Measurements from ENCODE around the gene KLHL12.

DNA sequence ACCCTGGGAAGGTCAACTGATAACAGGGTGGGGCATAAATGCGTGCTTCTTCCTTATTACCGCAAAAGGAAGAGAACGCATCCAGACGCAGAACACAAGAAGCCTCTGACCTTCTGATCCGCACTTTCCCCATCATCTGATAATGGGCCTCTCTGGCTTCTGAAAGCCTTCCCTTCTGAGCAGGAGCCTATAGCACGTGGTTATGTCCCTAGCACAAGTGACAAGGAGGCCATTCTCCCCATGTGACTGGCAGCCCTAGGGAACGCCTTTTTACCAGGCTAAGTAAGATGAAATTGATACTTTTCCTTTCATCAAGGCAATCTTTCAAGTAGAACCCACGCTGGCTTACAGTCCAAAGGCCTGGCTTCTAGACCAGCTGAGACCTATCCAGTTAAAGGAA is 72.2 kb downstream of the KLHL12 start:
- TF ChIP-seq, protein P1, sequence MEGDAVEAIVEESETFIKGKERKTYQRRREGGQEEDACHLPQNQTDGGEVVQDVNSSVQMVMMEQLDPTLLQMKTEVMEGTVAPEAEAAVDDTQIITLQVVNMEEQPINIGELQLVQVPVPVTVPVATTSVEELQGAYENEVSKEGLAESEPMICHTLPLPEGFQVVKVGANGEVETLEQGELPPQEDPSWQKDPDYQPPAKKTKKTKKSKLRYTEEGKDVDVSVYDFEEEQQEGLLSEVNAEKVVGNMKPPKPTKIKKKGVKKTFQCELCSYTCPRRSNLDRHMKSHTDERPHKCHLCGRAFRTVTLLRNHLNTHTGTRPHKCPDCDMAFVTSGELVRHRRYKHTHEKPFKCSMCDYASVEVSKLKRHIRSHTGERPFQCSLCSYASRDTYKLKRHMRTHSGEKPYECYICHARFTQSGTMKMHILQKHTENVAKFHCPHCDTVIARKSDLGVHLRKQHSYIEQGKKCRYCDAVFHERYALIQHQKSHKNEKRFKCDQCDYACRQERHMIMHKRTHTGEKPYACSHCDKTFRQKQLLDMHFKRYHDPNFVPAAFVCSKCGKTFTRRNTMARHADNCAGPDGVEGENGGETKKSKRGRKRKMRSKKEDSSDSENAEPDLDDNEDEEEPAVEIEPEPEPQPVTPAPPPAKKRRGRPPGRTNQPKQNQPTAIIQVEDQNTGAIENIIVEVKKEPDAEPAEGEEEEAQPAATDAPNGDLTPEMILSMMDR (IDR thresholded peaks at IDR 0.05): no peak
- TF ChIP-seq POLR2AphosphoS5 (IDR thresholded peaks at IDR 0.05) (no peak), POLR2A (IDR thresholded peaks at IDR 0.05) (no peak), EP300 (IDR thresholded peaks at IDR 0.05) (no peak)

Data from gastroesophageal sphincter (tissue), 3 donors.